DOHH2 (cell line): ENCODE data around the gene GUCA2B.

ENCODE experiments used
- CTCF ChIP-seq: fragments of 200-600 bp; sonication (generic); IDR thresholded peaks from one replicate; pipeline ENCODE4 v1.5.1; 2014; ENCODE audit warnings: antibody characterized with exemption, mild to moderate bottlenecking, low read depth, low read length; ENCODE audit not compliant: poor library complexity, severe bottlenecking
- EZH2phosphoT487 ChIP-seq: fragments of 200-600 bp; sonication (generic); IDR thresholded peaks from 2 replicates; pipeline ENCODE4 v1.6.1; 2017; ENCODE audit warnings: borderline replicate concordance, mild to moderate bottlenecking, antibody characterized with exemption, low read length, moderate library complexity, mixed read lengths

- TF ChIP-seq CTCF (no peak), EZH2phosphoT487 (no peak)
These were observed 1.1 kb upstream of the GUCA2B start for GRCh38 chr1:42152119-42152518.
